Stimulated activated CD4-positive, alpha-beta T cell treated with anti-CD3 and anti-CD28 coated beads, TNF-alpha, amount 100 ng/mL, for 24 hours (primary cell): ENCODE results near the gene WASF3.

ENCODE experiments used
- DNase-seq, 3 experiments: peaks; one replicate each; pipeline ENCODE4 v3.0.0-alpha.2; 2020; ENCODE audit warnings: low read depth in 3 of 3

The WASF3 gene

GRCh38 chr13:26589754-26590153, 32.3 kb downstream of the WASF3 start:
- no peak for DNase-seq

GRCh38 chr13:26590379-26590778, 32.9 kb downstream of the WASF3 start:
- no peak for DNase-seq

- no peak for DNase-seq
These were observed 33.5 kb downstream of the WASF3 start for GRCh38 chr13:26590951-26591350.

GRCh38 chr13:26591672-26592071, 34.2 kb downstream of the WASF3 start:
- no peak for DNase-seq

- no peak for DNase-seq
These were observed 36.2 kb downstream of the WASF3 start for GRCh38 chr13:26593661-26594060.

GRCh38 chr13:26594363-26594762, 36.9 kb downstream of the WASF3 start:
- DNase-seq: no peak

GRCh38 chr13:26596458-26596857, 39.0 kb downstream of the WASF3 start:
- DNase-seq: no peak

GRCh38 chr13:26599403-26599802, 41.9 kb downstream of the WASF3 start:
- DNase-seq: no peak

- DNase-seq: no peak
These were observed 42.4 kb downstream of the WASF3 start for GRCh38 chr13:26599860-26600259.

GRCh38 chr13:26600343-26600742, 42.9 kb downstream of the WASF3 start:
- DNase-seq: no peak

- no peak for DNase-seq
These were observed 44.2 kb downstream of the WASF3 start for GRCh38 chr13:26601669-26602068.

- no peak for DNase-seq
These were observed 45.3 kb downstream of the WASF3 start for GRCh38 chr13:26602783-26603182.

- DNase-seq: no peak
These were observed 47.5 kb downstream of the WASF3 start for GRCh38 chr13:26604784-26605545.

- no peak for DNase-seq
These were observed 48.4 kb downstream of the WASF3 start for GRCh38 chr13:26605845-26606244.

- no peak for DNase-seq
These were observed 49.1 kb downstream of the WASF3 start for GRCh38 chr13:26606631-26607030.

- DNase-seq: no peak
These were observed 57.2 kb downstream of the WASF3 start for GRCh38 chr13:26614721-26615120.

- DNase-seq: no peak
These were observed 58.6 kb downstream of the WASF3 start for GRCh38 chr13:26616126-26616525.

GRCh38 chr13:26618726-26619125, 61.2 kb downstream of the WASF3 start:
- no peak for DNase-seq

GRCh38 chr13:26619358-26619757, 61.9 kb downstream of the WASF3 start:
- DNase-seq: no peak

GRCh38 chr13:26621731-26622401, 64.4 kb downstream of the WASF3 start:
- DNase-seq: no peak

- no peak for DNase-seq
These were observed 65.6 kb downstream of the WASF3 start for GRCh38 chr13:26623125-26623524.

- DNase-seq: no peak
These were observed 67.1 kb downstream of the WASF3 start for GRCh38 chr13:26624572-26624971.

GRCh38 chr13:26626271-26626670, 68.8 kb downstream of the WASF3 start:
- DNase-seq: no peak
